LNCaP clone FGC (cell line): ENCODE results near the gene AFF1.

Experiments
- DNase-seq: peaks from one replicate; pipeline ENCODE4 v3.0.0-alpha.2; 2011; ENCODE audit warnings: low read depth
- H3K4me3 ChIP-seq: 2 replicates; pipeline ENCODE4 v1.5.1; 2011; ENCODE audit warnings: mild to moderate bottlenecking, low read depth, low read length, control low read depth
- TF ChIP-seq, protein P1 (sequence below): IDR thresholded peaks from 2 replicates; pipeline ENCODE4 v1.5.1; 2012; ENCODE audit warnings: mild to moderate bottlenecking; ENCODE audit not compliant: control insufficient read depth, insufficient read depth; ENCODE audit errors: extremely low read depth

Gene AFF1

DNA sequence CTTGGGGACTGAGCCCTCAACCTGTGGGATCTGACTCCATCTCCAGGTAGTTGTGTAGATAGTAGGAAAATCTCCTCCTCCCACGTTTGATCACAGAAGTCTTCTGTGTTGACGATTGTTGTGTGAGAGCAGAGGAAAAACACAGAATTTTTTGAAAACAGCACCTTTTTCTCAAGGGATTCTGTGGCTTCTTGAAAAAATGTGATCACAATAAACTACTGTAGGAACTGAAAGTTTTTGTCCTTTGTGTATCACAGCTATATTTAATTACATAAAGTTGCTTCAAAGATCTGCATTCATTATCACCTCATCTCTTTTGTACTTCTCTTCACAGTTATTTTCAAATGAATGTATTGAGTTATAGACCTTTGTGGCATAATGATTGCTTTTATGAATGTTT, 85.1 kb downstream of the AFF1 start:
- DNase-seq, result no peak
- TF ChIP-seq, protein P1, sequence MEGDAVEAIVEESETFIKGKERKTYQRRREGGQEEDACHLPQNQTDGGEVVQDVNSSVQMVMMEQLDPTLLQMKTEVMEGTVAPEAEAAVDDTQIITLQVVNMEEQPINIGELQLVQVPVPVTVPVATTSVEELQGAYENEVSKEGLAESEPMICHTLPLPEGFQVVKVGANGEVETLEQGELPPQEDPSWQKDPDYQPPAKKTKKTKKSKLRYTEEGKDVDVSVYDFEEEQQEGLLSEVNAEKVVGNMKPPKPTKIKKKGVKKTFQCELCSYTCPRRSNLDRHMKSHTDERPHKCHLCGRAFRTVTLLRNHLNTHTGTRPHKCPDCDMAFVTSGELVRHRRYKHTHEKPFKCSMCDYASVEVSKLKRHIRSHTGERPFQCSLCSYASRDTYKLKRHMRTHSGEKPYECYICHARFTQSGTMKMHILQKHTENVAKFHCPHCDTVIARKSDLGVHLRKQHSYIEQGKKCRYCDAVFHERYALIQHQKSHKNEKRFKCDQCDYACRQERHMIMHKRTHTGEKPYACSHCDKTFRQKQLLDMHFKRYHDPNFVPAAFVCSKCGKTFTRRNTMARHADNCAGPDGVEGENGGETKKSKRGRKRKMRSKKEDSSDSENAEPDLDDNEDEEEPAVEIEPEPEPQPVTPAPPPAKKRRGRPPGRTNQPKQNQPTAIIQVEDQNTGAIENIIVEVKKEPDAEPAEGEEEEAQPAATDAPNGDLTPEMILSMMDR, result no peak
- H3K4me3 ChIP-seq, result no peak overlapping the region

DNA sequence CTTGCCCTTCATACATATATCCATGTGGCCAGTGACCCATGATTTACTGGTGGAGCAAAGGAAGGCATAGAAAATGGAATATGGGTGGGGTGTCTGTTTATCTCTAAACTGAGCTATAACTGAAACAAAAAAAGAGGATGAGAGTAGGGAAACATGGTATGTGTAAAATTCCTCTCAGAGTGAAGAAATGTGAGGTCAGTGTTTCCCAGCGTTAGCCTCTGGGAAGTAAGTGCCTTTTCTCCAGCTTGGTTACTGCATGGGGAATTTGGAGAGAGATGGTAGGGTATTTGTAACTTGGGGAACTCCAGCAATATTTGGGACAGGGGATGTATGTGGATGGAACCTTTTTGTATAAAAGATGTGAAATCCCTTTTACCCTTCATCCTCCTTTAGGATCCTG, 89.4 kb downstream of the AFF1 start:
- DNase-seq, result no peak
- no peak overlapping the region for H3K4me3 ChIP-seq
- TF ChIP-seq, protein P1, result no peak

DNA sequence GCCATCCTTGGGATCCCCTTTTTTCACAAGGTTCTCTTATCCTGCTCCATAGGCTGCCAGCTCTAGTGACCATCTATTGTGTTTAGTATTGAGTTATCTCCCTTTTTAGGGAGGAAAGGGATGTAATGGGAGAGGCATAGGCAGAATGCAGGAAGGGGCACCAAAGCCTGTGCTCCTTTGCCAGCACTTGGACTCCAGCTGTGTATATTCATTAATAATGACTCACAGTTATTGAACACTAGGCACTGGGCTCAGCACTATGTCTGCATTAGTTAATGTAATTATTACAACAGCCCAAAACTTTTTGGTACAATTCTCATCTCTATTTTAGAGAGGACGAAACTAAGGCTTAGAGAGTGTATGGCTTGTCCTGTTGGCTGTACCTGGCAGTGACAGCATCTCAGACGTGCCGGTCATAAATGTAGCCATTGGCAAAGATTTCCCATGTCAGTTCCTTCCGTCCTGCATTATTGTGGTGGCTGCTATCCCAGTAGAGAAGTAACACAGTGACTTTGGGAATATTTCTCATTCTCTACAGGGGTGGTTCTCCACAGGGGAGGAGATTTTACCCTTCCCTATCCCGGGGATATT, 90.3 kb downstream of the AFF1 start:
- TF ChIP-seq, protein P1, result no peak
- DNase-seq, result no peak
- H3K4me3 ChIP-seq, result no peak overlapping the region

DNA sequence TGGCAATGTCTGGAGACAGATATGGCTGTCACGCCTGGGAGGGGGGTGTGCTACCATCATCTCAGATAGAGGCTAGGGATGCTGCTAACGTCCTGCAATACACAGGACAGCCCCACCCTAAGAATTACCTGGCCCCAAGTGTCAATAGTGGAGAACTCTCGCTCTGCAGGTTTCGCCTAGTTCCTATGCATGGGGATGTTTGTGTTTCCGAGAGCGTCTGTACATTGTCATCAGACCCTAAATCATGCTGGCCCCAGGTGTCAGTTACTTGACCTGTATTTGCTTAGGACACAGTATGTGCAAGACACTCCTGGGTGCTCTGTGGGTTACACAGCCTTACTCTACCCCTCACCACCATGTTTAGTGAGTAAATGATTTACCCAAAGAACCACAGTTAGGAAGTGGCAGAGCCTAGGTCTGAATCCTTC, 90.8 kb downstream of the AFF1 start:
- TF ChIP-seq, protein P1, result no peak
- no peak for DNase-seq
- H3K4me3 ChIP-seq, result no peak overlapping the region

DNA sequence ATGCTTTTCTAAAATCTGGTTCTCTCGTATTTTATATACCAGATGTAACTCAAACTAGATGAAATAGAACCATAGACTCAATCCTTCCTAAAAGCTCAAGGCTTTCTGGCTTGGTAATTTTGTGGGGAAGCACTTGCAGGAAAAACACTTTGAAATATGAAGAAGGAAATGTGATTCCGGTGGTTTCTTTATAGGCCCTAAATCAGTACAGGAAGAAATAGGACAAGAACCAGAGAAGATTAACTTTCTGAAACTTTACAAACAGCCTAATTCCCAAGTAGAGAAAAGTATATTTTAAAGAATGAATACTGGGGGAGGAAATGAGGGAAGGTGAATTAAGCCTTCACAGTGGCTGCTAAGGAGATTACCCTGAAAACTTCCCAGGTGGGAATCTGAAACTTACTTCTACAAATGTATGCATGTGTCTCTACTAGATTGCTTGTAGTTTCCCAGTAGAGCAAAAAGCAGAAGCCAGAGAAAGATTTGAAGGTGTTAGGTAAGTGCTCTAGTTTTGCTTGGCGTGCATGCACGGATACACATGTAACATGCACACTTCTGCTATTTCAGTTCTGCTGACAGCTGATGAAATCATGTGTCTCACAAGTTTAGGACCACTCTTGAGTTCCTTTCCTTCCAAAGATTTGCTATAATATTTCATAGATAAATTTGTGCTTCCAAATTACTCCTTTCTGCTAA, 92.1 kb downstream of the AFF1 start:
- no peak for DNase-seq
- TF ChIP-seq, protein P1, result no peak
- no peak overlapping the region for H3K4me3 ChIP-seq

DNA sequence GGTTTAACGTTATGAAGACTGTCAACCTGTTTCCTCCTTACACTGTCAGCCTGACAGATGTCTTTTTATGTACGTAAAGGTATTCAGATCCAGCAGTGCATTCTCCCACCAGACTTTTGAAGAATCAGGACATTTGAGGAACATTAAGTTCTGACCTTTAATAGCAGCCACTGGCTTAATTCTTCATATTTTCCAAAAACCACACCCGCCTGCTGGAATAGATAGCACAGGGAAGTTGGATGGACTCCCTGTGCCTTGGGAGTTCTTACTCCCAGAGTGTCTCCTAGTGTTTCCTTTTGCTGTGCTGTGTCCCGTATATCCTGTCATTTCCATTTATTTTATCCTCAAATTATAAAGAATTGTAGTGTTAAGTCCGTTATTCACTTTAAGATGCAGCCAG, 94.5 kb downstream of the AFF1 start:
- TF ChIP-seq, protein P1, result no peak
- DNase-seq, result no peak

DNA sequence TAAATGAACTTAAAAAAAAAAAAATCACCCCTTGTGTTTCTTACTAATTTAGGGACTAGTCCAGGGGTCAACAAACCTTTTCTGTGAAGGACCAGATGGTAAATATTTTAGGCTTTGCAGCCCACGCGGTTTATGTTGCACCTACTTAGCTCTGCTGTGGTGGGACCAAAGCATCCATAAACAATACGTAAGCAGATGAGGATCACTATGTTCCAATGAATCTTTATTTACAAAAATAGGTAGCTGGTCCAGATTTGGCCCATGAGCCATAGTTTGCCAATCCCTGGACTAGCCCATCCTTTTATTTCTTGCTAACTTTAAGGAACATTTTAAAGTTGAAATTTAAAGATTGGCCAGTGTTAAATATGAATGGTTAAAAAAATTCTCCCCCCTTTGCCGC, 95.3 kb downstream of the AFF1 start:
- TF ChIP-seq, protein P1, result no peak
- DNase-seq, result no peak
- H3K4me3 ChIP-seq, result no peak overlapping the region

More for the DNA sequence above, 94.5 kb downstream of the AFF1 start:
- no peak overlapping the region for H3K4me3 ChIP-seq
